HG02981 (cell line): ENCODE data around the gene ZNF827.

Experiments used
- ATAC-seq: cut with Tn5 transposase; IDR thresholded peaks from one replicate; pipeline ENCODE4 v1.9.1; 2021; ENCODE audit warnings: mild to moderate bottlenecking, moderate library complexity; ENCODE audit not compliant: unreplicated experiment

Gene ZNF827

GRCh38 chr4:145895056-145895455, 43.6 kb downstream of the ZNF827 start:
- no peak for ATAC-seq

GRCh38 chr4:145891958-145892357, 46.7 kb downstream of the ZNF827 start:
- ATAC-seq = no peak

DNA sequence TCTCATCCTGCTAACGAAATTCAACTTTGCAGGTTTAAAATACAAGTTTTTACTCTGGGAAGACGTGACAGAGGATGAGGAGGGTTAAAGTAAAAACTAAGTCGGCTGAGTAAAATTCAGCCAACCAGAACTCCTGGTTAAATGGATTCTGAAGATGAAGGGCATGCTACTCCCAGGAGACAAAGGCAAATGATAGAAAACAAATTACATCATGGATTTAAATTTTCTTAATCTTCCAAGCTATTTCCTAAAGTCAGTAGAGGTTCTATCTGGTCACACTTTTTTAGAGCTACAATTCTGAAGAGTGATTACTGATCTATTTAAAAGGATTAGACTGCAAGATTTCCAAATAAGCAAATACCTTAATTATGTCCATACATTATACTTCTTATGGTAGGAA, 47.9 kb downstream of the ZNF827 start:
- no peak for ATAC-seq

DNA sequence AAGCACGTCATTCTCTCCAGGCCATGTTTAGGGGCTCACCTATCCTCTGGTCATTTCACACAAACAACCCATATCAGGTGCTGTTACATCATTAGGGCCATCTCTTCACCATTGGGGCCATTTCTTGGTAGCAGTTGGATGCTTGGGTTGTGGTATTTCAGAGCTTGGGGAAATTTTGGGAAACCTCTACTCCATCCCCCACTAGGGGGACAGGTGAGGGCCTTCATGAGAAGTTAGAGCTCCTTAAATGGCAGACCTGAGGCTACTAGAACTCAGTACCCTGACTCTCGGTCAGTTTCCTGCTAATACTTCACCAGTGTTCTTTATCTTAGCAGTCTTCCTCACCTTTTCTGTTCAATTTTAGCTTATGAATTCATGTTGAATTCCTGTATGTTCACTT, 50.2 kb downstream of the ZNF827 start:
- ATAC-seq = no peak

GRCh38 chr4:145887241-145887991, 51.2 kb downstream of the ZNF827 start:
- ATAC-seq = no peak

GRCh38 chr4:145886871-145887240, 51.8 kb downstream of the ZNF827 start:
- ATAC-seq = no peak

DNA sequence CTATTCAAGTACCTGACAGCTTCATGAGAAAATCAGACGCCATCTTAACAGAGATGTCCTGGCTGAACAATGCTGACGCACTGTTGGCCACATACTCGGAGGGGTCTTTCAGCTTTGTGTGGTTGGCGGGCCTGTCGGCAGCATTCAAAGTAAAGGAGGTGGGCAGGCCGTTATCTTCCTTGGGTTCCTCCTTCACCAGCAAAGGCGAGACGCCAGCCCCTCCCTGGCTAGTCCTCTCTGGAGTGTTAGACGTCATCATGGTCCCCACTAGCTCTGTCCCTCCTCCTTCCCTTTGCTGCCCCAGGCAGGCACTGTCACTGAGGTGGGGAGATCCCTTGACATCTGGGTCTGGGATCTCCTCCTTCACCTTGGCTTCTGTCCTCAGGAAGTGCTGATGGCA, 53.0 kb downstream of the ZNF827 start:
- no peak for ATAC-seq

DNA sequence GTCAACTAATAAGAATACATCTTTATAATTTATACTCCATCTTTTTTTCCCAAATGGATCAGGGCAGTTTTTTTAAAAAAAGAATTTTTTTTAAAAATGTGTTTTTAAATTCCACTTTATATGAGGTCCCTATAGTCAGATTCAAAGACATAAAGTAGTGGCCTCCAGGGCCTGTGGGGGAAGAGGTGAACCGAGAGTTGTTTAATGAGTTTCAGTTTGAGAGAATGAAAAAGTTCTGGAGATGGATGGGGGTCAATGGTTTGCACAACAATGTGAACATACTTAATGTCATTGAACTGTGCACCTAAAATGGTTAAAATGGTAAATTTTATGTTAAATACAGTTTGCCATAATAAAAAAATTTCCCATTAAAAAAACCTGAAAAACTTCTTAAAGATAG, 53.8 kb downstream of the ZNF827 start:
- ATAC-seq = no peak

GRCh38 chr4:145883101-145883694, 55.4 kb downstream of the ZNF827 start:
- no peak for ATAC-seq

DNA sequence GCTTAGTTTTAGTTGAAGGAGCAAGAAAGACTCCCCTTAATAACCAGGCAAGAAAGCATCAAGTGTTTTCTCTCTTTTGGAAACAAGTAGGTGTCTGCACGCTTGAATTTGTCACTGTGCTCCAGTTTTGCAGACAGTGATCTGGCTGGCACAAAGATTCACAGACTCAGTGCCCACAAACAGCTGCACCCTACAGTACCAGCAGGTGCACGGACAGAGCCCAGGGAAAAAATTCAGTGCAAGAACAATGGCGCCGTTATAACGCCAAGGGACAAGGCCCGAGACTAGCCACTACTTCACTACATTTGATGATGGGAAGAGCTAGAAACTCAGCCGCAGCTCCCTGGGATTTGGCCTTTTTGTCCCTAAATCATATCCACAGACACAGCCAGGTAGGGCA, 56.0 kb downstream of the ZNF827 start:
- no peak for ATAC-seq

GRCh38 chr4:145881989-145882388, 56.6 kb downstream of the ZNF827 start:
- ATAC-seq = peak; percentile 50

DNA sequence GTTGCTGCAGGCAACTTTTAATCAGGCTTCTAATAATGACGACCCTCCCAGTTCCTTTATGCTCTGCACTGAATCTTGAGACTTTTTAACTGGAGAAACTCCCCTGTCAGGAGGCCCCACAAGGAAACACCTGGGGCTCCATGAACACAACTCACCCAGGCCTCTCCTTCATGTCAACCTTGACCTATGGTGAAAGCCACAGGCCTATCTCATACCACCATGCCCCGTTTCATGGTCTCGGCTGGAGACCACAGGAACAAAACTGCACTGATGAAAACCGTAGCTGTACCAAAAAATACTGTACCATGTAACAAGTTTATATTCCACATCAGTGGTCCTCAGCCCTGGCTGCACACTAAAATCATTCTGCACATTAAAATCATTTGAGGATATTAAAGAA, 57.0 kb downstream of the ZNF827 start:
- peak; percentile 50 for ATAC-seq

GRCh38 chr4:145880355-145880960, 58.2 kb downstream of the ZNF827 start:
- ATAC-seq = no peak

DNA sequence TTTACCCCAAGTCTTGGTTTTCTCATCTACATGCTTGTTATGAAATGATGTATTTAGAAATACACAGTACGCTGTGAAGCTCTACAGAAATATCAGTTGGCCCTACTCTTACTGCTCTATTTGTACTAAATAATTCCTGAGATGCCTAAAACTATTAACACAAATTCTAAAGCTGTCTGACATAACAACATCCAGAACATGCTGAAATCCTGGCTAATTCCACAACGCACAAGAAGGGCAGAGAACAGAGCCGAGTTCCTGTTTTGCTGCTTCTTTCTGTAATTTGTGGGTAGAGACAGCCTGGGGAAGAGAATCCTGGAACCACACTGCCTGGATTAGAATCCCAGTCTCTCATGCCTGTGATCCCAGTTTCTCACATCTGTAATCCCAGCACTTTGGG, 59.0 kb downstream of the ZNF827 start:
- ATAC-seq = no peak

- ATAC-seq = no peak
Measured at GRCh38 chr4:145878501-145879435, 59.9 kb downstream of the ZNF827 start.

DNA sequence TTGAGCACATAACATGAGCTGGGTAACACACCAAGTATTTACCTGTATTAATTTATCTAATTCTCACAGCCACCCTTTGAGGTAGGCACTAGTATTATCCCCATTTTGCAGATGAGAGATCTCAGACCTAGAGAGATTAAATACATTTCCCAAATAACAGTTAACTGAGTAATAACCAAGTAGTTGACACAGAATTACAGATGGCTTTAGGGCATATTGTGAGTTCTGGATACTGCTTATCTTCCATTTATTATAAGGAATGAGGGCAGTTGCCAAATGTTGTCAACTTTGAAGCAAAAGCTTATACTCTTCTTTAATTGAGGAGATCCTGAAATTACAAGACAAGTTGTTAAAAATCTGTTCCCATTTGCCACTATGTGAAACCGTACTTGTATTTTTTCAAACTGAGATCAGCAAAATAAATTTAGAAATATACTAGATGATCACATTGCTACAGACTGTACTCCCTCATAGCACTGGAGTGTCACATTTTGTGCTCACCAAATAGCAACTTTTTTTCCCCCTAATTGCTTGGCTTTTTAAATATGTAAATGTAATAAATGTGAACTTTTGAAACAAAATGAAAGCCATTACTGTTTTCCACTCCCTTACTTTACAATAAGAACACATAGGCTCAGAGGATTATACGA, 62.0 kb downstream of the ZNF827 start:
- no peak for ATAC-seq

- ATAC-seq = no peak
Measured at GRCh38 chr4:145873901-145874300, 64.7 kb downstream of the ZNF827 start.

DNA sequence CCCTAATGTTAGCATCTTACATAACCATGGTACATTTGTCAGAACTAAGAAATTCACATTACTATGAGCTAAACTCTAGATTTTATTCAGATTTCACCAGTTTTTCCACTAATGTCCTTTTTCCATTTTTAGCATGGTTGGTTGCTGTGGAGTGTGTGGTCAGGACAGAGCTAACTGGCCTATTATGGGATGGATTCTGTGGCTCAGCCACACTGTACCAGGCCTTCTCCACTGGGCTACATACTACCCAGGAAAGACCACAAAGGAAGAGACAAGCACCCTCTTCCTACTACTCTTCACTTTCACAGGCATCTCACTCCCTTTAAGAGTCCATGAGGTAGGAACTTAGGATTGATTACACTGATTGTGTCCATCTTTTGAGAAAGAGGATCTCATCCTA, 67.4 kb downstream of the ZNF827 start:
- no peak for ATAC-seq

DNA sequence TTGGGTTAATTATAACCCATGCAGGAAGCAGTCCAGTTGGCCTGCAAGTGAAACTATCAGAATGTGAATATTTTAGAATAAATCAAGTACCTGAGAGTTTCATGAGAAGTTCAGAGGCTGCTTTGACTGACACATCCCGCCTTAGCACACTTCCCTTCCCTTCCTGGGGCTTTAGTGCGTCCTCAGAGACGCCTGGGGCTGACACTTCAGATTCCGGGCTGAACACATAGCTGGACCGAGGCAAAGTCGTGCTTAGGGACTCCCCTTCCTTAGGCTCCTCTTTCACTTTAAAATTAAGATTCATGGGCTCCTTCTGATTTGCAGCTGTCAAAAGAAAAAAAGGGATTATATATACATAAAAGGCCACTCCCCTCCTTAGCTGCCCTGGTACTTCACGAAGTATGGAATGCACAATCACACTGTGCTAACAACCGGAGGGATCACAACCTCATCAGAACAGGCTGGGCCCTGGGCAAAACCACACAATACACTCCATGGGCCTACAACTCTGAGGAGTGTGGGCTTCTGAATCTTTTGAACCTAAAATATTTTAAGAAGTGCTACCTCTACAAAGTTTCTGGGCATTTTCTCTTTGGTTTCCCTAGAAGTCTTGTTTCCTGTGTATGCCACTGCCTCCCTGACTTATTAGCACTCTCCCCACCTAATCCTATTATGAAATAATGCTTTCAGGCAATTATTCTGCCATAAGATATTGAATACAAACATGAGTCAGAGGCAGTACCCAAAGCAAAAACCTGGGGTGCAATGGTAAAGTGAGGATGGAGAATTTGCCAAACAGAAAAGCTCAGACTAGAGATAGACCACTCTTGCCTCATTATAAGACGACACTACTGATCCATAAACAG, 68.2 kb downstream of the ZNF827 start:
- no peak for ATAC-seq
